ENCODE measurements around the gene PUM1.

PUM1 gene

DNA sequence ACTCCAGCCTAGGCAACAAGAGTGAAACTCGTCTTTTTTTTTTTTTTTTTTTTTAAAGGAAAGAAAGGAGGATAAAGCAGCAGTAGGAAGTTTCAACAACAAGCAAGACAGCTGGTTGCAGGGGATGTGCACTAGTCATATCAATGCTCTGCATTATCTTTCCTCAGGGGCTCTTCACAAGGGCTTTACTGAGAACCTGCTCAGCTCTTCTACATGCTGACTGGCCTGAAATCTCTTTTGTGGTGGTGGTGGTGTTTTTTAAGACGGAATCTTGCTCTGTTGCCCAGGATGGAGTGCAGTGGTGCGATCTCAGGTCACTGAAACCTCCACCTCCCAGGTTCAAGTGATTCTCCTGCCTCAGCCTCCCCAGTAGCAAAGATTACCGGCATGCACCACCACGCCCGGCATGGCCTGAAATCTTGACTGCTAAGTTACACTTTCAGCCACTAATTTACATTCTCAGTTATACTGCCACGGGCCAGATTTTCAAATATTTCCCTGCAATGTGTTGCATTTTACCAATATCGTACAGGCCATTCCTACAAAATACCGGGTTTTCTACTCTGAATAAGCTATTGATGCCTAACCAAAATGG lies 68.0 kb downstream of the PUM1 start:
- TF ChIP-seq CTCF (IDR thresholded peaks at IDR 0.05; ENCODE audit: borderline replicate concordance, insufficient read depth, low read depth, low read length), result no peak
- no peak overlapping the region for H3K4me3 ChIP-seq (ENCODE audit: low read depth, low read length)

DNA sequence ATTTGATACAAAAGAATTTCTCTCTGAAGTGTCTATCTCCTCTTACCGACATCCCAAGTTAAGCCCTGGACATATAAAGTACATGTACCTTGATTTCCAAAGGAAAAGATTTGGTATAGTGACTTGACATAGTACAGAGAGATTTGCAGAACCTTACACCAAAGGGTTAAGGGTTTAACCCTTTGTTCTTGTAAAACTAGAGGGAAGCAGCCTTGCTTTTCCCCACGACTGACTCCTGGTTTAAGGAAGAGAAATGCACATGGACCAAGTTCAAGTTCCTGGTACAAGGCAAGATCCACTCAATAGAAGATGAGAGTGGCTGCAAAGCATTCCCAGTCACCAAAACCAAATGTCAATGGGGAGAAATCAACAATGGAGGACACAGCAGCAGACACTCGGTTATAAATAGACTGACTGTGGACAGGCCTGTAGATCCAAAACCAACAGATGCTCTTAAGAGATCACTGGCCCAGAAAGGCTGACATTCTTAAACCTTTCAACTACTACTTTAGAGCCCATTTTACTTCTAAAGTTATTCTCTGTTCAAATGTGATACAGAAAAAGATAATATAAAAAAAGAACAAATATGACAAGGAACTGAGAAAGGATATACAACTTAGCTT lies 69.4 kb downstream of the PUM1 start:
- TF ChIP-seq CTCF (IDR thresholded peaks at IDR 0.05; ENCODE audit: borderline replicate concordance, insufficient read depth, low read depth, low read length), result no peak
- H3K4me3 ChIP-seq (ENCODE audit: low read depth, low read length), result no peak overlapping the region

DNA sequence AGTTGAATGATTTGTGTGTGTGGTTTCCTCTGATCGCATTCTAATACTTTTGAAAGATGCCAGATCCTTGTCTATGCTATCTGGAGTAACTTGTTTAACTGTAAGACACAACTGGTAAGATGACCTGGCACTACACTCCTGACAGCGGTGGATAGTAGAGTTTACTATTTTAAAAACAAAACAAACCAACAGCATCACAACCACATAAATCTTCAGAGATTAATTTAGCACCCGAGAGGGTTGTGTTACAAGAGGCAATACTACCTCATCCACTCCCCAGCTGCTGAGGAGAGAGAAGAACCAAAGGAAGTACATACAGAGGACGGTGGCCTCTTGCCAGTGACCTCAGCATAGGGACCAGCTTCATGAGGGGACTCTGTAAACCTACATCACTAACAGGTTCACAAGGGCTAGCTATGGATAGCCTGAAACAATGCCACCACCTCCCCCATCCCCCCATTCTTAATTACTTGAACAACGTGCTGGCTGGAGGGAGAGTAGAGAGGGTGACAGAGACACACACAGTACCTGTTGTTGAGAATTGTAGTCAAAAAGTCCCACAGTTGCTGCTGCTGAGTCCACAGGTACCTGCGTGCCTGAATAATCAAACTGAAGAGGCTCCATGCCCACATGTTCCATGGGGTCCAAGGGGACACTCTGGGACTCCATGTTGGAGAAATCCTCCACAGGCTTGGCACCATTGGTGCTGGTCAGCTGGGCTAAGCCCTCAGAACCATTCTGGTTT lies 73.5 kb downstream of the PUM1 start:
- H3K4me3 ChIP-seq (ENCODE audit: low read depth, low read length), result no peak overlapping the region
- no peak for TF ChIP-seq CTCF (IDR thresholded peaks at IDR 0.05; ENCODE audit: borderline replicate concordance, insufficient read depth, low read depth, low read length)

DNA sequence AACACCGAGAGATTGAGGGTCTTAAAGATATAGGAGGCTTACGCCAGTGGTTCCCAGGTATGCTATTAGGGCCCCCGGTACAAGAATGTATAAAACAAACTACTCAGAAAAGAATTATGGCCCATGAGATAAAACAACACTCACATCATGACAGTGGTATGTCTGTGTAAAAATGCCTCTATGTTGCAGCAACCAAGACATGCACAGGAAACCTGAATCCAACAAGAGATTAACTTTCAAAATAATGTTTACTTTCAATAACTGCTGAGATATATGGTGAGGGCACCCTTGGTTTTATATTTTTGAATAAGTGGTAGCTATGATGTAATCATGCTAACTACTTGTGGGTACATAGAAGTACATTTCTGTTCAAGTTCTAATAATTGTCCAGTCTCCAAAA lies 74.9 kb downstream of the PUM1 start:
- TF ChIP-seq CTCF (IDR thresholded peaks at IDR 0.05; ENCODE audit: borderline replicate concordance, insufficient read depth, low read depth, low read length), result no peak

GRCh38 chr1:30988045-30988444 lies 77.5 kb downstream of the PUM1 start:
- TF ChIP-seq CTCF (IDR thresholded peaks at IDR 0.05; ENCODE audit: borderline replicate concordance, insufficient read depth, low read depth, low read length), result no peak
- H3K4me3 ChIP-seq (ENCODE audit: low read depth, low read length), result no peak overlapping the region

More for the DNA sequence above, 74.9 kb downstream of the PUM1 start:
- H3K4me3 ChIP-seq (ENCODE audit: low read depth, low read length), result no peak overlapping the region

GRCh38 chr1:30986755-30987154 lies 78.8 kb downstream of the PUM1 start:
- TF ChIP-seq CTCF (IDR thresholded peaks at IDR 0.05; ENCODE audit: borderline replicate concordance, insufficient read depth, low read depth, low read length), result no peak

More at GRCh38 chr1:30986755-30987154, 78.8 kb downstream of the PUM1 start:
- H3K4me3 ChIP-seq (ENCODE audit: low read depth, low read length), result no peak overlapping the region

Measured in GM12875 (cell line).